ENCODE measurements around the gene HPCAL1.

DNA sequence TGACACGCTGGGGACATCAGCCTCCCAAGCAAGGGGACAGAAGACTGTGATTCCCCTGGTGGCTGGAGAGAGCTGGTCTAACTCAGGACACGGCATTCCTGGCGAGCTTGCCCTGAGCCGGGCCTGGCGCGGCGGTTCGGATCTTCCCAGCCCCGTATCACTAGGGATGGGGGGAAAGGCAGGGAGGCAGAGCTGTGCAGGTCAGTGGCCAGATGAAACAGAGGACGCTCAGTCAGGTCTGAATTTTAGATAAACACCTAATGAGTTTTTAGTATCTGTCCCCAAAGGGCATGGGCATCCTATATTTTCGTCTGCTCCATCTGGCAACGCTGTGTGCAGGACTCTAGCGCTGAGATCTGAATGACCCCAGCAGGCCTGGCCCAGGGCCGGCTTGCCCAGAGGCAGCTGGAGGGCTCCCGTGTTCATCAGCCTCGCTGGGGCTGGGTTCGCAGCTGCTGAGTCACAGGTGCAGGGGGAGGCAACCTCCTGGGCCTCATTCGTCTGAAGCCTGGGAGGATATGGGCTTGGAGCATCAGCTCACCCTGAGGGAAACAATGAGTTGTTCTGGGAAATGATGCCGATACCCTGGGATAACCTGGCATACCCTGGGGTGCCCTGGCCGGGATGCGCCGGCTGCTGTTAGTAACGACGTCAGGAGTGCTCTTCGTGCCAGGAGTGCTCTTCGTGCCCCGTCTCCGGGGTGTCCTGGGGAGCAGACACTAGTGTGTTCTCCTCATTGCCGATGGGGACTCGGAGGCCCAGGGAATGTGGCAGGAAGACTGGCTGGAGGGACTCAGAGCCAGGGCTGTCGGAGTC lies 48.1 kb upstream of the HPCAL1 start:
- TF ChIP-seq SIN3A (IDR thresholded peaks at IDR 0.05; ENCODE audit: low read depth, low read length): no peak
- TF ChIP-seq, protein P1, sequence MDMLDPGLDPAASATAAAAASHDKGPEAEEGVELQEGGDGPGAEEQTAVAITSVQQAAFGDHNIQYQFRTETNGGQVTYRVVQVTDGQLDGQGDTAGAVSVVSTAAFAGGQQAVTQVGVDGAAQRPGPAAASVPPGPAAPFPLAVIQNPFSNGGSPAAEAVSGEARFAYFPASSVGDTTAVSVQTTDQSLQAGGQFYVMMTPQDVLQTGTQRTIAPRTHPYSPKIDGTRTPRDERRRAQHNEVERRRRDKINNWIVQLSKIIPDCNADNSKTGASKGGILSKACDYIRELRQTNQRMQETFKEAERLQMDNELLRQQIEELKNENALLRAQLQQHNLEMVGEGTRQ (IDR thresholded peaks at IDR 0.05; ENCODE audit: borderline replicate concordance, low read depth, low read length): no peak
- no peak for TF ChIP-seq FOXK2 (IDR thresholded peaks at IDR 0.05)
- TF ChIP-seq POLR2A (IDR thresholded peaks at IDR 0.05; ENCODE audit: low read depth, low read length): no peak
- TF ChIP-seq, protein P2, sequence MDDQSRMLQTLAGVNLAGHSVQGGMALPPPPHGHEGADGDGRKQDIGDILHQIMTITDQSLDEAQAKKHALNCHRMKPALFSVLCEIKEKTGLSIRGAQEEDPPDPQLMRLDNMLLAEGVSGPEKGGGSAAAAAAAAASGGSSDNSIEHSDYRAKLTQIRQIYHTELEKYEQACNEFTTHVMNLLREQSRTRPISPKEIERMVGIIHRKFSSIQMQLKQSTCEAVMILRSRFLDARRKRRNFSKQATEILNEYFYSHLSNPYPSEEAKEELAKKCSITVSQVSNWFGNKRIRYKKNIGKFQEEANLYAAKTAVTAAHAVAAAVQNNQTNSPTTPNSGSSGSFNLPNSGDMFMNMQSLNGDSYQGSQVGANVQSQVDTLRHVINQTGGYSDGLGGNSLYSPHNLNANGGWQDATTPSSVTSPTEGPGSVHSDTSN (IDR thresholded peaks at IDR 0.05; ENCODE audit: insufficient replicate concordance, low read depth, low read length): no peak
